GM12878 (cell line): ENCODE results near the gene MGMT. TPM values are rescaled to one million over a fixed set of nuclear protein-coding genes. Genes with fewer than 3 reads are reported as not detected.

ENCODE experiments used
- ATAC-seq: fragments of 200-7000 bp; cut with Tn5 transposase; 3 replicates; pipeline ENCODE4 v1.9.1; 2020; ENCODE audit warnings: mild to moderate bottlenecking, moderate library complexity
- BruUV-seq: library from RNA; stranded (reverse); fragments of 400-500 nt; replicated peaks from 2 replicates; lab custom pipeline; 2021; lab: Mats Ljungman, UMichigan
- CTCF ChIA-PET: fragments of 300-600 bp; sonication (Branson Sonifier 250); formaldehyde crosslinking; extraction: SDS; loops from one replicate; lab custom pipeline; 2021; ENCODE audit warnings: inconsistent platforms; lab: Yijun Ruan, JAX
- POLR2A ChIA-PET: fragments of 350-600 bp; formaldehyde crosslinking; extraction: SDS; loops from one replicate; lab custom pipeline; 2021; ENCODE audit warnings: inconsistent platforms; lab: Charles Lee
- RAD21 ChIA-PET: fragments of 300-600 bp; sonication (Branson Sonifier 250); formaldehyde crosslinking; loops from one replicate; lab custom pipeline; 2023; ENCODE audit warnings: antibody characterized with exemption; ENCODE audit not compliant: unreplicated experiment; lab: Charles Lee
- SMC1A ChIA-PET: fragments of 300-600 bp; sonication (Branson Sonifier 250); formaldehyde crosslinking; loops from one replicate; lab custom pipeline; 2023; ENCODE audit not compliant: unreplicated experiment, uncharacterized antibody; lab: Charles Lee
- DNase-seq: peaks from one replicate; pipeline ENCODE4 v3.0.0-alpha.2; 2011; ENCODE audit warnings: low read depth, low spot score
- FAIRE-seq: peaks from 3 replicates; lab custom pipeline; 2011; peaks lifted over from hg19 to GRCh38; lab: Jason Lieb, UNC
- H2AFZ ChIP-seq: 2 replicates; pipeline ENCODE4 v1.6.0; 2011; ENCODE audit warnings: low read depth, low read length, control low read depth; ENCODE audit not compliant: control insufficient read depth
- H3K27ac ChIP-seq: 2 replicates; pipeline ENCODE4 v1.5.1; 2011; ENCODE audit warnings: control low read depth; ENCODE audit not compliant: control insufficient read depth, insufficient read depth
- H3K27me3 ChIP-seq, 2 experiments: replicated peaks in 1 of 2; 2 replicates each; pipeline versions ENCODE4 v1.6.0 to v1.6.1; 2011; ENCODE audit warnings: low read length in 1 of 2; ENCODE audit not compliant: control insufficient read depth in 2 of 2, insufficient read depth in 2 of 2
- H3K36me3 ChIP-seq, 2 experiments: 2 replicates each; pipeline ENCODE4 v1.5.1; 2011; ENCODE audit warnings: low read length in 1 of 2; ENCODE audit not compliant: control insufficient read depth in 2 of 2, insufficient read depth in 2 of 2
- H3K4me1 ChIP-seq: 2 replicates; pipeline ENCODE4 v1.6.1; 2011; ENCODE audit warnings: mild to moderate bottlenecking, low read length, moderate library complexity, mixed read lengths; ENCODE audit not compliant: control insufficient read depth, insufficient read depth
- H3K4me2 ChIP-seq: 2 replicates; pipeline ENCODE4 v1.6.0; 2011; ENCODE audit warnings: control low read depth; ENCODE audit not compliant: control insufficient read depth, insufficient read depth
- H3K4me3 ChIP-seq: fragments of 200-600 bp; sonication (generic); 2 replicates; pipeline ENCODE4 v1.5.1; 2016
- H3K79me2 ChIP-seq: 2 replicates; pipeline ENCODE4 v1.6.0; 2011; ENCODE audit warnings: low read length; ENCODE audit not compliant: control insufficient read depth, insufficient read depth
- H3K9ac ChIP-seq: 2 replicates; pipeline ENCODE4 v1.8.0; 2011; ENCODE audit warnings: low read length, control low read depth, mixed read lengths; ENCODE audit not compliant: control insufficient read depth, insufficient read depth
- H3K9me3 ChIP-seq: replicated peaks from 3 replicates; pipeline ENCODE4 v1.5.1; 2011; ENCODE audit warnings: mild to moderate bottlenecking, low read length; ENCODE audit not compliant: control insufficient read depth, insufficient read depth
- H4K20me1 ChIP-seq: 2 replicates; pipeline ENCODE4 v1.6.0; 2011; ENCODE audit not compliant: control insufficient read depth, insufficient read depth
- BACH1 ChIP-seq: fragments of 450-650 bp; IDR thresholded peaks from 2 replicates; pipeline ENCODE4 v1.6.1; 2017; ENCODE audit warnings: mild to moderate bottlenecking, borderline replicate concordance
- MXI1 ChIP-seq: fragments of 150-350 bp; IDR thresholded peaks from 2 replicates; pipeline ENCODE4 v1.6.1; 2011; ENCODE audit warnings: low read depth, mild to moderate bottlenecking, inconsistent platforms, low read length, improper control_type of control experiment
- TCF7 ChIP-seq: IDR thresholded peaks from 2 replicates; pipeline ENCODE4 v1.6.1; 2014; ENCODE audit warnings: antibody characterized with exemption, borderline replicate concordance
- ZNF384 ChIP-seq: IDR thresholded peaks from 2 replicates; pipeline ENCODE4 v1.6.1; 2012; ENCODE audit warnings: low read depth, mild to moderate bottlenecking, low read length, improper control_type of control experiment, borderline replicate concordance
- WGBS: methylation state at CpG from one replicate; pipeline ENCODE4 v1.1.6; 2016; ENCODE audit warnings: low lambda C conversion rate; ENCODE audit not compliant: insufficient replicate concordance, insufficient coverage; ENCODE audit errors: missing lambda C conversion rate; 5-methylcytosine and 5-hydroxymethylcytosine counted together
- in situ Hi-C: fragments of 300-500 bp; cut with MboI; formaldehyde crosslinking; loops from 9 replicates; pipeline ENCODE4 v1.14.3; 2018; ENCODE audit warnings: mixed read lengths
- intact Hi-C: fragments of 100-400 bp; cut with micrococcal nuclease; formaldehyde crosslinking; loops from one replicate; pipeline ENCODE4 v1.14.2; 2022; ENCODE audit not compliant: unreplicated experiment
- polyA plus RNA-seq, 11 experiments: library from polyadenylated mRNA; depleted of rRNA in 4 of 11; unstranded in 6 of 11; stranded (reverse) in 5 of 11; fragments of >200 nt; fragmentation: Nextera tagmentation in 4 of 11; fragmentation: Illumina TruSeq in 1 of 11; extraction: Ambion mirVana in 4 of 11; extraction: Trizol in 1 of 11; gene quantifications; 1 replicate in 1 of 11; 2 replicates in 10 of 11; pipeline versions ENCODE4 v1.2.1 to v1.2.3, GENCODE V29; 2011 to 2016; ENCODE audit warnings: inconsistent platforms in 2 of 11, missing spikeins in 2 of 11, low read depth in 1 of 11
- total RNA-seq, 4 experiments: library from RNA; depleted of rRNA in 3 of 4; stranded (reverse); fragments of >200 nt in 3 of 4; fragmentation: Illumina TruSeq in 1 of 4; extraction: Trizol in 1 of 4; gene quantifications; 2 replicates each; pipeline versions ENCODE4 v1.2.1 to v1.2.3, GENCODE V29; 2013 to 2021
- TF ChIP-seq, protein P1 (sequence below): IDR thresholded peaks from 2 replicates; pipeline ENCODE4 v1.6.1; 2012; ENCODE audit warnings: improper control_type of control experiment, low read depth, low read length; ENCODE audit not compliant: insufficient replicate concordance
- TF ChIP-seq, protein P2 (sequence below): fragments of 450-650 bp; IDR thresholded peaks from 2 replicates; pipeline ENCODE4 v1.6.1; 2018; ENCODE audit warnings: mild to moderate bottlenecking, low read depth, moderate library complexity; ENCODE audit not compliant: partially characterized antibody
- TF ChIP-seq, protein P3 (sequence below): IDR thresholded peaks from 2 replicates; pipeline ENCODE4 v1.6.1; 2011; ENCODE audit warnings: low read depth, low read length, improper control_type of control experiment, borderline replicate concordance
- TF ChIP-seq, protein P4 (sequence below): fragments of 450-650 bp; formaldehyde crosslinking; IDR thresholded peaks from 2 replicates; pipeline ENCODE4 v1.4.0; 2022; ENCODE audit warnings: mild to moderate bottlenecking, moderate library complexity

The MGMT gene
- total and polyA plus RNA-seq, 10 of the 15 experiments (the other 5 are each of a cell fraction or from before 2014, with no cell fraction given), result 0.16 to 24.2 (median 13.3) TPM

DNA sequence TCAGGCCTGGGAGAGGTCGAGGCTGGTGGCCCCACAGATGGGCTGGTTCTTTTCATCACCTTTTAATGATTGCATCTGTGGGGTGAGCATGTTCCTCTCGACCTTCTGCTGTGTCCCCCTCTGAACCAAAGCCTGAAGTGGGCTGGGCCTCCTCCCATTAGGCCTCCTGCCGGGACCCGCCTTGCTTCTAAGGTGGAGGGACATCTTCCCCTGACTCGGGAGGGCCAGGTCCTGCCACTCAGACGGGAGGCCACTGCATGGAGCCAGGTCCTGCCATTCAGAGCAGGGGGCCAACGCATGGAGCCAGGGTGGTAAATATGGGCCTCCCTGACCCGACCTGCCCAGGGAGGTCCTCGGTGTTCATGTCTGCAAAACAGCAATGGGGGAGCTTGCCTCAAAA, 308.6 kb downstream of the MGMT start:
- Histone ChIP-seq H3K4me3 (no peak overlapping the region), H3K36me3 (no peaks in the 10 kb centered on the region; a peak in 1 of 4 replicates), H3K79me2 (no peaks in the 10 kb centered on the region), H2AFZ (no peak overlapping the region), H3K27ac (no peak overlapping the region), H4K20me1 (no peaks in the 10 kb centered on the region), H3K4me2 (no peak overlapping the region), H3K9me3 (no peaks in the 10 kb centered on the region; the same call in 2 of the 3 replicates), H3K9ac (no peak overlapping the region), H3K27me3 (no peaks in the 10 kb centered on the region), H3K4me1 (no peaks in the 10 kb centered on the region)
- RAD21 ChIA-PET, result no interaction called here
- POLR2A ChIA-PET, result no interaction called here
- 72% methylated on average over 9 of the region's 9 CpGs for WGBS
- SMC1A ChIA-PET, result no interaction called here
- in situ Hi-C loops, result no loop called here
- DNase-seq, result no peak
- no peak for FAIRE-seq
- CTCF ChIA-PET, result no interaction called here
- TF ChIP-seq, protein P1, sequence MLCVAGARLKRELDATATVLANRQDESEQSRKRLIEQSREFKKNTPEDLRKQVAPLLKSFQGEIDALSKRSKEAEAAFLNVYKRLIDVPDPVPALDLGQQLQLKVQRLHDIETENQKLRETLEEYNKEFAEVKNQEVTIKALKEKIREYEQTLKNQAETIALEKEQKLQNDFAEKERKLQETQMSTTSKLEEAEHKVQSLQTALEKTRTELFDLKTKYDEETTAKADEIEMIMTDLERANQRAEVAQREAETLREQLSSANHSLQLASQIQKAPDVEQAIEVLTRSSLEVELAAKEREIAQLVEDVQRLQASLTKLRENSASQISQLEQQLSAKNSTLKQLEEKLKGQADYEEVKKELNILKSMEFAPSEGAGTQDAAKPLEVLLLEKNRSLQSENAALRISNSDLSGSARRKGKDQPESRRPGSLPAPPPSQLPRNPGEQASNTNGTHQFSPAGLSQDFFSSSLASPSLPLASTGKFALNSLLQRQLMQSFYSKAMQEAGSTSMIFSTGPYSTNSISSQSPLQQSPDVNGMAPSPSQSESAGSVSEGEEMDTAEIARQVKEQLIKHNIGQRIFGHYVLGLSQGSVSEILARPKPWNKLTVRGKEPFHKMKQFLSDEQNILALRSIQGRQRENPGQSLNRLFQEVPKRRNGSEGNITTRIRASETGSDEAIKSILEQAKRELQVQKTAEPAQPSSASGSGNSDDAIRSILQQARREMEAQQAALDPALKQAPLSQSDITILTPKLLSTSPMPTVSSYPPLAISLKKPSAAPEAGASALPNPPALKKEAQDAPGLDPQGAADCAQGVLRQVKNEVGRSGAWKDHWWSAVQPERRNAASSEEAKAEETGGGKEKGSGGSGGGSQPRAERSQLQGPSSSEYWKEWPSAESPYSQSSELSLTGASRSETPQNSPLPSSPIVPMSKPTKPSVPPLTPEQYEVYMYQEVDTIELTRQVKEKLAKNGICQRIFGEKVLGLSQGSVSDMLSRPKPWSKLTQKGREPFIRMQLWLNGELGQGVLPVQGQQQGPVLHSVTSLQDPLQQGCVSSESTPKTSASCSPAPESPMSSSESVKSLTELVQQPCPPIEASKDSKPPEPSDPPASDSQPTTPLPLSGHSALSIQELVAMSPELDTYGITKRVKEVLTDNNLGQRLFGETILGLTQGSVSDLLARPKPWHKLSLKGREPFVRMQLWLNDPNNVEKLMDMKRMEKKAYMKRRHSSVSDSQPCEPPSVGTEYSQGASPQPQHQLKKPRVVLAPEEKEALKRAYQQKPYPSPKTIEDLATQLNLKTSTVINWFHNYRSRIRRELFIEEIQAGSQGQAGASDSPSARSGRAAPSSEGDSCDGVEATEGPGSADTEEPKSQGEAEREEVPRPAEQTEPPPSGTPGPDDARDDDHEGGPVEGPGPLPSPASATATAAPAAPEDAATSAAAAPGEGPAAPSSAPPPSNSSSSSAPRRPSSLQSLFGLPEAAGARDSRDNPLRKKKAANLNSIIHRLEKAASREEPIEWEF, result no peak
- TF ChIP-seq, protein P2, sequence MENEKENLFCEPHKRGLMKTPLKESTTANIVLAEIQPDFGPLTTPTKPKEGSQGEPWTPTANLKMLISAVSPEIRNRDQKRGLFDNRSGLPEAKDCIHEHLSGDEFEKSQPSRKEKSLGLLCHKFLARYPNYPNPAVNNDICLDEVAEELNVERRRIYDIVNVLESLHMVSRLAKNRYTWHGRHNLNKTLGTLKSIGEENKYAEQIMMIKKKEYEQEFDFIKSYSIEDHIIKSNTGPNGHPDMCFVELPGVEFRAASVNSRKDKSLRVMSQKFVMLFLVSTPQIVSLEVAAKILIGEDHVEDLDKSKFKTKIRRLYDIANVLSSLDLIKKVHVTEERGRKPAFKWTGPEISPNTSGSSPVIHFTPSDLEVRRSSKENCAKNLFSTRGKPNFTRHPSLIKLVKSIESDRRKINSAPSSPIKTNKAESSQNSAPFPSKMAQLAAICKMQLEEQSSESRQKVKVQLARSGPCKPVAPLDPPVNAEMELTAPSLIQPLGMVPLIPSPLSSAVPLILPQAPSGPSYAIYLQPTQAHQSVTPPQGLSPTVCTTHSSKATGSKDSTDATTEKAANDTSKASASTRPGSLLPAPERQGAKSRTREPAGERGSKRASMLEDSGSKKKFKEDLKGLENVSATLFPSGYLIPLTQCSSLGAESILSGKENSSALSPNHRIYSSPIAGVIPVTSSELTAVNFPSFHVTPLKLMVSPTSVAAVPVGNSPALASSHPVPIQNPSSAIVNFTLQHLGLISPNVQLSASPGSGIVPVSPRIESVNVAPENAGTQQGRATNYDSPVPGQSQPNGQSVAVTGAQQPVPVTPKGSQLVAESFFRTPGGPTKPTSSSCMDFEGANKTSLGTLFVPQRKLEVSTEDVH, result no peak
- TF ChIP-seq MXI1, result no peak
- TF ChIP-seq ZNF384, result no peak
- TF ChIP-seq BACH1, result no peak
- TF ChIP-seq, protein P3, sequence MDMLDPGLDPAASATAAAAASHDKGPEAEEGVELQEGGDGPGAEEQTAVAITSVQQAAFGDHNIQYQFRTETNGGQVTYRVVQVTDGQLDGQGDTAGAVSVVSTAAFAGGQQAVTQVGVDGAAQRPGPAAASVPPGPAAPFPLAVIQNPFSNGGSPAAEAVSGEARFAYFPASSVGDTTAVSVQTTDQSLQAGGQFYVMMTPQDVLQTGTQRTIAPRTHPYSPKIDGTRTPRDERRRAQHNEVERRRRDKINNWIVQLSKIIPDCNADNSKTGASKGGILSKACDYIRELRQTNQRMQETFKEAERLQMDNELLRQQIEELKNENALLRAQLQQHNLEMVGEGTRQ, result no peak
- no peak for TF ChIP-seq TCF7
- TF ChIP-seq, protein P4, sequence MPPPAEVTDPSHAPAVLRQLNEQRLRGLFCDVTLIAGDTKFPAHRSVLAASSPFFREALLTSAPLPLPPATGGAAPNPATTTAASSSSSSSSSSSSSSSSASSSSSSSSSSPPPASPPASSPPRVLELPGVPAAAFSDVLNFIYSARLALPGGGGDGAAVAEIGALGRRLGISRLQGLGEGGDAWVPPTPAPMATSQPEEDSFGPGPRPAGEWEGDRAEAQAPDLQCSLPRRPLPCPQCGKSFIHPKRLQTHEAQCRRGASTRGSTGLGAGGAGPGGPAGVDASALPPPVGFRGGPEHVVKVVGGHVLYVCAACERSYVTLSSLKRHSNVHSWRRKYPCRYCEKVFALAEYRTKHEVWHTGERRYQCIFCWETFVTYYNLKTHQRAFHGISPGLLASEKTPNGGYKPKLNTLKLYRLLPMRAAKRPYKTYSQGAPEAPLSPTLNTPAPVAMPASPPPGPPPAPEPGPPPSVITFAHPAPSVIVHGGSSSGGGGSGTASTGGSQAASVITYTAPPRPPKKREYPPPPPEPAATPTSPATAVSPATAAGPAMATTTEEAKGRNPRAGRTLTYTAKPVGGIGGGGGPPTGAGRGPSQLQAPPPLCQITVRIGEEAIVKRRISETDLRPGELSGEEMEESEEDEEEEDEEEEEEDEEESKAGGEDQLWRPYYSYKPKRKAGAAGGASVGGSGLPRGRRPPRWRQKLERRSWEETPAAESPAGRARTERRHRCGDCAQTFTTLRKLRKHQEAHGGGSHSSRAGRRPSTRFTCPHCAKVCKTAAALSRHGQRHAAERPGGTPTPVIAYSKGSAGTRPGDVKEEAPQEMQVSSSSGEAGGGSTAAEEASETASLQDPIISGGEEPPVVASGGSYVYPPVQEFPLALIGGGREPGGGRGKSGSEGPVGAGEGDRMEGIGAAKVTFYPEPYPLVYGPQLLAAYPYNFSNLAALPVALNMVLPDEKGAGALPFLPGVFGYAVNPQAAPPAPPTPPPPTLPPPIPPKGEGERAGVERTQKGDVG (CRISPR knock-in tag), result no peak
- no TSS peak for BruUV-seq
- ATAC-seq, result no peak
- intact Hi-C loops, result no loop called here
